Endothelial cell (in vitro differentiated cells): ENCODE measurements around the gene GPR171. TPM values are rescaled to one million over a fixed set of nuclear protein-coding genes. Genes with fewer than 3 reads are reported as not detected.

Experiments
- DNase-seq: peaks from one replicate; pipeline ENCODE4 v3.0.0; 2021; ENCODE audit warnings: low spot score
- H3K27ac Mint-ChIP-seq: one replicate; pipeline ENCODE4 v1.8.0; 2021; ENCODE audit warnings: mixed read lengths, inconsistent platforms; ENCODE audit not compliant: unreplicated experiment
- H3K27me3 Mint-ChIP-seq: one replicate; pipeline ENCODE4 v1.8.0; 2021; ENCODE audit warnings: mild to moderate bottlenecking, moderate library complexity, mixed read lengths, inconsistent platforms; ENCODE audit not compliant: unreplicated experiment
- H3K36me3 Mint-ChIP-seq: one replicate; pipeline ENCODE4 v1.8.0; 2021; ENCODE audit warnings: mild to moderate bottlenecking, low read depth, mixed read lengths, inconsistent platforms; ENCODE audit not compliant: unreplicated experiment
- H3K4me1 Mint-ChIP-seq: one replicate; pipeline ENCODE4 v1.8.0; 2021; ENCODE audit warnings: mild to moderate bottlenecking, mixed read lengths, inconsistent platforms; ENCODE audit not compliant: unreplicated experiment
- H3K4me3 Mint-ChIP-seq: one replicate; pipeline ENCODE4 v1.8.0; 2021; ENCODE audit warnings: mild to moderate bottlenecking, mixed read lengths, inconsistent platforms; ENCODE audit not compliant: unreplicated experiment
- H3K9me3 Mint-ChIP-seq: one replicate; pipeline ENCODE4 v1.8.0; 2021; ENCODE audit warnings: mixed read lengths, inconsistent platforms; ENCODE audit not compliant: unreplicated experiment
- total RNA-seq: library from RNA; stranded (reverse); fragmentation: NEBNext Ultra II Directional; extraction: Animal tissue kit (Norgen Biotek cat#: 25700); gene quantifications from one replicate; pipeline ENCODE4 v1.2.1, GENCODE V29; 2021; ENCODE audit not compliant: unreplicated experiment
- TF ChIP-seq, protein P1 (sequence below): fragments of 200-600 bp; sonication (generic); IDR thresholded peaks from one replicate; pipeline ENCODE4 v1.5.0; 2021; ENCODE audit warnings: antibody characterized with exemption; ENCODE audit not compliant: unreplicated experiment

GPR171 gene
- total RNA-seq, 1 donor from 2014 or later, result not detected

DNA sequence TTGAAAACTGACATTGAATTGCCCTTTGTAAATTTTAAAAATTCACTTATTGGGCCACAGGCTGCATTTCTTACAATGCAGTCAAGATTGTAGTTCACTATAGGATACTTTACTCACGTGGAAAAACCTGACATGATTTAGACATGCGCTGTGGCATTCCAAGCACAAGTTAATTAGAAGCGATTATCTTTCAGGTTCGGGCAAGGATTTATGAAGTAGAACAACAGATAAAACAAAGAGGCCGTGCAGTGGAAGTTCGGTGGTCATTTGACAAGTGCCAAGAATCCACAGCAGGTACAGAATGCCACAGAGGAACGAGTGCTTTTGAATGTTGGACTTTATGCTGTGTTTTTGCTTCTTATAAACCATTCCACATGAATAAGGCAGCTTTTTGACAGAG lies 37.8 kb downstream of the GPR171 start:
- DNase-seq, result no peak
- H3K9me3 Mint-ChIP-seq, result no peaks in the 10 kb centered on the region
- peaks cover 2% of the 10 kb centered on the region for H3K27me3 Mint-ChIP-seq
- H3K27ac Mint-ChIP-seq, result no peak overlapping the region
- no peaks in the 10 kb centered on the region for H3K36me3 Mint-ChIP-seq
- no peaks in the 10 kb centered on the region for H3K4me1 Mint-ChIP-seq
- H3K4me3 Mint-ChIP-seq, result no peak overlapping the region
- TF ChIP-seq, protein P1, sequence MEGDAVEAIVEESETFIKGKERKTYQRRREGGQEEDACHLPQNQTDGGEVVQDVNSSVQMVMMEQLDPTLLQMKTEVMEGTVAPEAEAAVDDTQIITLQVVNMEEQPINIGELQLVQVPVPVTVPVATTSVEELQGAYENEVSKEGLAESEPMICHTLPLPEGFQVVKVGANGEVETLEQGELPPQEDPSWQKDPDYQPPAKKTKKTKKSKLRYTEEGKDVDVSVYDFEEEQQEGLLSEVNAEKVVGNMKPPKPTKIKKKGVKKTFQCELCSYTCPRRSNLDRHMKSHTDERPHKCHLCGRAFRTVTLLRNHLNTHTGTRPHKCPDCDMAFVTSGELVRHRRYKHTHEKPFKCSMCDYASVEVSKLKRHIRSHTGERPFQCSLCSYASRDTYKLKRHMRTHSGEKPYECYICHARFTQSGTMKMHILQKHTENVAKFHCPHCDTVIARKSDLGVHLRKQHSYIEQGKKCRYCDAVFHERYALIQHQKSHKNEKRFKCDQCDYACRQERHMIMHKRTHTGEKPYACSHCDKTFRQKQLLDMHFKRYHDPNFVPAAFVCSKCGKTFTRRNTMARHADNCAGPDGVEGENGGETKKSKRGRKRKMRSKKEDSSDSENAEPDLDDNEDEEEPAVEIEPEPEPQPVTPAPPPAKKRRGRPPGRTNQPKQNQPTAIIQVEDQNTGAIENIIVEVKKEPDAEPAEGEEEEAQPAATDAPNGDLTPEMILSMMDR, result no peak

DNA sequence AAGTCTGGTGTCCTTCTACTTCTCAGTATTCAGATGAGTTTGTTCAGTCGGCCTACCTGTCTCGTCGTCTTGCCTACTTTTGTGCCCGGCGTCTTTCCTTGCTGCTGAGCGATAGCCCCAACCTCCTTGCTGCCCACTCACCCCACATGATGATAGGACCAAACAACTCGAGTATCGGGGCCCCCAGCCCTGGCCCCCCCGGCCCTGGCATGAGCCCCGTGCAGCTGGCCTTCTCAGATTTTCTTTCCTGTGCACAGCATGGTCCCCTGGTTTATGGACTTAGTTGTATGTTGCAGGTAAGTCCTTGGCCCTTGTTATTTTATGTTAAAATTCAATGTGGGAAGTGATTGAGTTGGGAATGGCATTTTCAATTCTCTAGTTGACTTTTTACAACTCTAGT lies 43.2 kb downstream of the GPR171 start:
- Mint-ChIP-seq H3K27me3 (peaks cover 2% of the 10 kb centered on the region), H3K27ac (no peak overlapping the region), H3K4me1 (peaks cover 3% of the 10 kb centered on the region), H3K9me3 (no peaks in the 10 kb centered on the region), H3K4me3 (no peak overlapping the region), H3K36me3 (no peaks in the 10 kb centered on the region)
- TF ChIP-seq, protein P1, result no peak
- no peak for DNase-seq

DNA sequence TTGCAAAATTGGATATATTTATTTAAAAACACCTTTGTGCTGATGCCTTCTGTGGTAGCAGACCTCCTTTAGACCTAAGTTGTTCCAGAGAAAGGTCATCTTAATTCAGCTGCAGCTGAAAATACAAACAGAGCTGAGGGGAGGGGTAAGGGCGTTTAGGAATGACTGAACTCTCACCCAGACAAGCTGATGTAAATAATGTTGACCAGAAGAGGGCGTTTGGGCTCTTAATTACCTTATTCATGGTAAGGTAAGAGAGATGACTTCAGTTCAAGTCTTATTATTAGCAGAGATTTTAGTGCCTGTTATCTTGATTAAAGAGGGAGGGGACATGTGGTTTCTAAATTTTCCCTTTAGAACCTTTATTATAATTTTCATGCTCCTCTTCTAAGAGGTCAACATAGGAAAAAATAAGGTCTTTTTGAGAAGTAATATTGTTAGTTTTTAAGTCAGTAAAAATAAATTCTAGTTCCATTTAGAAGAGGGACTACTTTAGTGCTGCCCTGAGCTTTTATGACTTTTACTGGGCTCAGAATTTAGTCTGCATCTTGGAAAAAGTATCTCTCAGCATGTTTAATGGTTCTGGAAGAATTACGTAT lies 46.3 kb downstream of the GPR171 start:
- peaks cover 3% of the 10 kb centered on the region for H3K4me1 Mint-ChIP-seq
- H3K36me3 Mint-ChIP-seq, result no peaks in the 10 kb centered on the region
- H3K27ac Mint-ChIP-seq, result no peak overlapping the region
- no peak overlapping the region for H3K4me3 Mint-ChIP-seq
- H3K27me3 Mint-ChIP-seq, result peaks cover 2% of the 10 kb centered on the region
- no peaks in the 10 kb centered on the region for H3K9me3 Mint-ChIP-seq
- DNase-seq, result peak; percentile 45
- TF ChIP-seq, protein P1, result peak; percentile 63

DNA sequence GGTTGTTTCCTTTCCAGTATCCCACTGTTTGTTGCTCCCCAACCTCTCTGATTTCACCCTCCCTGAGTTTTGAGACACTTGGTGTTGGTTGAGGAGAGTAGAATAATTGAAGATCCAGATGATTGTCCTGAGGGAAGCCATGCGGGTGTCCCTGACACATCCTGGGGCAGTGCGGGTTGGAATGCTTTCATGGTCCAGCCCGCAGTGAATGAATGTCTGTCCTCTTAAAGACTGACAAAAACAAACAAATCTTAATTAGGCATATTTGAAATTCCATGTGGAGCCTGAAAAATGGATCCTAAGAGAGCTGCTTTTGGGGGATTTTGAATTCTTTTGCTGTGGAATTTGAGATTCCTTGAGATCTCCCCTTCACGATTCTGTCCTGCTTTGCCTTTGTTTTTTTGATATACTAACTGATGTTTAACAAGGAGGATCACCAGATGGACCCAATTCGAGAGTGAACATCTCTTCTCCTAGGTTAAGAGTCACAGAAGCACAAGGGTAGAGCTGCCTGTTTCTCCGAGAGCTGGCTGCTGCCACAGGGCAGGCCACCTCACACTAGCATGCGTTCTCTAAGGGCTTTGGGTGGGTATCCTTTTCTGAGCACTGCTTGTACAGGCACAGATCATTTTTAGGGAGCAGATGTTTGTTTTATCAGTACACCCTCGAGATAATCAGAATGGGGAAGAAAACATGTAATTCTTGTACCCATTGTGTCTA lies 47.4 kb downstream of the GPR171 start:
- Mint-ChIP-seq H3K36me3 (no peaks in the 10 kb centered on the region), H3K4me3 (no peak overlapping the region), H3K27ac (no peak overlapping the region), H3K4me1 (peaks cover 3% of the 10 kb centered on the region), H3K27me3 (no peaks in the 10 kb centered on the region), H3K9me3 (no peaks in the 10 kb centered on the region)
- TF ChIP-seq, protein P1, result no peak
- DNase-seq, result no peak

DNA sequence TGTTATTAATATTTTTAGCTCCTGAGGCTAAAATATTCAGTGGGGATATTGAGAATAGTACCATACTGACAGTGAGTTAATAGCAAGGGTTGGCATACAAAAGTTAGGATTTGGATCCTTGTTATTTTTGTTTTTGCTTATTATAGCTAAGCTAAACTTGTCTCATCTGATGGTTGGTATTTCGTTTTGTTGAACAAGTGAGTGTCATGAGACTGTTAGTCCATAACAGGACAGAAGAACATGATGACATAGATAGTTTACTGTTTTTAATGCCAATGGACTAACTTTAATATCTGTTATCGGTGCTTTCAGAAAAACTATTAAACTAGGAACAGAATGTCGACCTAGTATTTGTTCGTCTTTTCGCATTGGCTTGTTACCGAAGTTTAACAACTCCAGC lies 48.5 kb downstream of the GPR171 start:
- no peaks in the 10 kb centered on the region for H3K9me3 Mint-ChIP-seq
- peaks cover 3% of the 10 kb centered on the region for H3K4me1 Mint-ChIP-seq
- H3K4me3 Mint-ChIP-seq, result no peak overlapping the region
- no peak overlapping the region for H3K27ac Mint-ChIP-seq
- no peaks in the 10 kb centered on the region for H3K36me3 Mint-ChIP-seq
- TF ChIP-seq, protein P1, result no peak
- no peak for DNase-seq
- no peaks in the 10 kb centered on the region for H3K27me3 Mint-ChIP-seq
